DOHH2 (cell line): ENCODE measurements around the gene RBBP8NL.

Experiments used
- EZH2phosphoT487 ChIP-seq: fragments of 200-600 bp; sonication (generic); IDR thresholded peaks from 2 replicates; pipeline ENCODE4 v1.6.1; 2017; ENCODE audit warnings: borderline replicate concordance, mild to moderate bottlenecking, antibody characterized with exemption, low read length, moderate library complexity, mixed read lengths
- TF ChIP-seq, protein P1 (sequence below): fragments of 200-600 bp; sonication (generic); IDR thresholded peaks from one replicate; pipeline ENCODE4 v1.5.1; 2014; ENCODE audit warnings: antibody characterized with exemption, mild to moderate bottlenecking, low read depth, low read length; ENCODE audit not compliant: poor library complexity, severe bottlenecking

- TF ChIP-seq, protein P1, sequence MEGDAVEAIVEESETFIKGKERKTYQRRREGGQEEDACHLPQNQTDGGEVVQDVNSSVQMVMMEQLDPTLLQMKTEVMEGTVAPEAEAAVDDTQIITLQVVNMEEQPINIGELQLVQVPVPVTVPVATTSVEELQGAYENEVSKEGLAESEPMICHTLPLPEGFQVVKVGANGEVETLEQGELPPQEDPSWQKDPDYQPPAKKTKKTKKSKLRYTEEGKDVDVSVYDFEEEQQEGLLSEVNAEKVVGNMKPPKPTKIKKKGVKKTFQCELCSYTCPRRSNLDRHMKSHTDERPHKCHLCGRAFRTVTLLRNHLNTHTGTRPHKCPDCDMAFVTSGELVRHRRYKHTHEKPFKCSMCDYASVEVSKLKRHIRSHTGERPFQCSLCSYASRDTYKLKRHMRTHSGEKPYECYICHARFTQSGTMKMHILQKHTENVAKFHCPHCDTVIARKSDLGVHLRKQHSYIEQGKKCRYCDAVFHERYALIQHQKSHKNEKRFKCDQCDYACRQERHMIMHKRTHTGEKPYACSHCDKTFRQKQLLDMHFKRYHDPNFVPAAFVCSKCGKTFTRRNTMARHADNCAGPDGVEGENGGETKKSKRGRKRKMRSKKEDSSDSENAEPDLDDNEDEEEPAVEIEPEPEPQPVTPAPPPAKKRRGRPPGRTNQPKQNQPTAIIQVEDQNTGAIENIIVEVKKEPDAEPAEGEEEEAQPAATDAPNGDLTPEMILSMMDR, result no peak
- no peak for TF ChIP-seq EZH2phosphoT487
Observed at GRCh38 chr20:62372042-62372993, 55.0 kb downstream of the RBBP8NL start.
